Progenitor cell of endocrine pancreas (in vitro differentiated cells): ENCODE measurements around the gene WDR77. TPM values are rescaled to one million over a fixed set of nuclear protein-coding genes. Genes with fewer than 3 reads are reported as not detected.

Experiments used
- DNase-seq: peaks from one replicate; pipeline ENCODE4 v3.0.0; 2021; ENCODE audit warnings: low spot score; ENCODE audit not compliant: unreplicated experiment
- H3K27ac Mint-ChIP-seq: 2 replicates; pipeline ENCODE4 v1.8.0; 2021; ENCODE audit warnings: mild to moderate bottlenecking, moderate library complexity, mixed read lengths
- H3K27me3 Mint-ChIP-seq: 2 replicates; pipeline ENCODE4 v1.8.0; 2021; ENCODE audit warnings: mixed read lengths
- H3K36me3 Mint-ChIP-seq: 2 replicates; pipeline ENCODE4 v1.8.0; 2022; ENCODE audit warnings: mixed read lengths; ENCODE audit not compliant: insufficient read depth
- H3K4me1 Mint-ChIP-seq: 2 replicates; pipeline ENCODE4 v1.8.0; 2021; ENCODE audit warnings: low read depth, mixed read lengths
- H3K4me3 Mint-ChIP-seq: 2 replicates; pipeline ENCODE4 v1.8.0; 2021; ENCODE audit warnings: low read depth, mild to moderate bottlenecking, moderate library complexity, mixed read lengths
- H3K9me3 Mint-ChIP-seq: 2 replicates; pipeline ENCODE4 v1.8.0; 2021; ENCODE audit warnings: low read depth, mixed read lengths
- CTCF ChIP-seq: fragments of 200-600 bp; sonication (generic); IDR thresholded peaks from one replicate; pipeline ENCODE4 v1.5.0; 2021; ENCODE audit warnings: antibody characterized with exemption, mild to moderate bottlenecking; ENCODE audit not compliant: unreplicated experiment
- total RNA-seq: library from RNA; stranded (reverse); gene quantifications from 2 replicates; pipeline ENCODE4 v1.2.1, GENCODE V29; 2021

The WDR77 gene
- total RNA-seq, 1 donor from 2014 or later = 91.2 TPM

GRCh38 chr1:111449703-111450017 lies 604 bp upstream of the WDR77 start:
- Mint-ChIP-seq H3K4me1 (peaks cover 37% of the 10 kb centered on the region), H3K9me3 (no peaks in the 10 kb centered on the region)
- no peak for TF ChIP-seq CTCF

GRCh38 chr1:111448482-111448917 lies 556 bp downstream of the WDR77 start:
- Mint-ChIP-seq H3K27ac (peak overlapping the region; percentile 99), H3K9me3 (no peaks in the 10 kb centered on the region), H3K4me1 (peaks cover 43% of the 10 kb centered on the region), H3K27me3 (no peaks in the 10 kb centered on the region), H3K36me3 (peaks cover 25% of the 10 kb centered on the region), H3K4me3 (peak overlapping the region; percentile 97)
- TF ChIP-seq CTCF = no peak
- DNase-seq = no peak

More at GRCh38 chr1:111449703-111450017, 604 bp upstream of the WDR77 start:
- no peaks in the 10 kb centered on the region for H3K27me3 Mint-ChIP-seq
- peak overlapping the region; percentile 99 for H3K27ac Mint-ChIP-seq
- peaks cover 14% of the 10 kb centered on the region for H3K36me3 Mint-ChIP-seq
- DNase-seq = no peak
- H3K4me3 Mint-ChIP-seq = peak overlapping the region; percentile 97

- Mint-ChIP-seq H3K27ac (peak overlapping the region; percentile 99), H3K36me3 (peaks cover 37% of the 10 kb centered on the region), H3K9me3 (no peaks in the 10 kb centered on the region), H3K4me3 (peak overlapping the region; percentile 97), H3K27me3 (no peaks in the 10 kb centered on the region), H3K4me1 (peaks cover 47% of the 10 kb centered on the region)
- no peak for DNase-seq
- no peak for TF ChIP-seq CTCF
Observed at GRCh38 chr1:111446967-111447892, 1.8 kb downstream of the WDR77 start.

- peaks cover 39% of the 10 kb centered on the region for H3K36me3 Mint-ChIP-seq
Observed at GRCh38 chr1:111446546-111446945, 2.5 kb downstream of the WDR77 start.

GRCh38 chr1:111444031-111444430 lies 5.0 kb downstream of the WDR77 start:
- H3K36me3 Mint-ChIP-seq = peaks cover 51% of the 10 kb centered on the region

More at GRCh38 chr1:111446546-111446945, 2.5 kb downstream of the WDR77 start:
- no peak for DNase-seq
- Mint-ChIP-seq H3K27me3 (no peaks in the 10 kb centered on the region), H3K27ac (peak overlapping the region; percentile 99), H3K9me3 (no peaks in the 10 kb centered on the region), H3K4me3 (peak overlapping the region; percentile 97), H3K4me1 (peaks cover 44% of the 10 kb centered on the region)
- no peak for TF ChIP-seq CTCF

More at GRCh38 chr1:111444031-111444430, 5.0 kb downstream of the WDR77 start:
- H3K4me3 Mint-ChIP-seq = no peak overlapping the region
- no peak for DNase-seq
- no peaks in the 10 kb centered on the region for H3K9me3 Mint-ChIP-seq
- peak overlapping the region; percentile 12 for H3K27ac Mint-ChIP-seq
- TF ChIP-seq CTCF = no peak
- H3K4me1 Mint-ChIP-seq = peaks cover 53% of the 10 kb centered on the region
- H3K27me3 Mint-ChIP-seq = no peaks in the 10 kb centered on the region
